ENCODE data around the gene C19orf85. TPM values are rescaled to one million over a fixed set of nuclear protein-coding genes. Genes with fewer than 3 reads are reported as not detected.
A peak's percentile ranks its signal among the peaks of the same experiment; 100 is the strongest.

C19orf85 gene
- total RNA-seq (not detected), polyA plus RNA-seq (not detected)
- long read RNA-seq, donor 1, result 0 reads
- long read RNA-seq, donor 2, partial matches to known transcripts, result 0 of 4 reads
- long read RNA-seq, donor 2, other reads (novel, unspliced or antisense), result 0 of 4 reads
- long read RNA-seq, donor 3, result 0 reads

DNA sequence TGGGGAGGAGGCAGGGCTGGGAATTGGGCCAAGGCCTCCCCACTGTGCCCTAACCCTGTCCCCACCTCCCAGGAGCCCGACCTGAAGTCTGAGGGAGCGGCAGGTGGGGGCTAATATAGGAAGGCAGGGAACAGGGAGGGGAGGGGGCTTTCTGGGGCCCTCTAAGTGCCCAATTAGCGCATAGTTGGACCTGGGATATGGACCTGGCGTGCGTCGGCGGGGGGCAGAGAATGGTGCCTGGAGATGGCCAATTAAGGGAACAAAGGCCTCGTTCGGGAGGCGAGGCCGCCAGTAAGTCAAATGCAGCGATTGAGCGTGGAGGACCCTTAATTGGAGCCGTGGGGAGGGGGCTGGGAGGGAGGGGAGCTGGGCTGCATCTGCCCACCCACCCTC lies at the start of gene C19orf85:
Gene C19orf85 (minus strand): TSS at position 90 of the 393 bp plus-strand sequence. CDS start 197 bp downstream, outside the sequence.
- no peaks in the 10 kb centered on the region for H3K27me3 ChIP-seq
- no peaks in the 10 kb centered on the region for H3K9me3 ChIP-seq
- H3K27ac ChIP-seq, result no peak within 1 kb of the TSS
- H3K36me3 ChIP-seq, result no peaks in the 10 kb centered on the region
- peak in 1 of 5 donors; percentile 42 for DNase-seq
- no peak within 1 kb of the TSS for H3K4me3 ChIP-seq
- H3K4me1 ChIP-seq (ENCODE audit: insufficient read depth), result peaks cover 3% of the 10 kb centered on the region
- no peak for TF ChIP-seq POLR2A (IDR thresholded peaks at IDR 0.05)
- no peak for TF ChIP-seq EP300 (IDR thresholded peaks at IDR 0.05)
- TF ChIP-seq, protein P1, sequence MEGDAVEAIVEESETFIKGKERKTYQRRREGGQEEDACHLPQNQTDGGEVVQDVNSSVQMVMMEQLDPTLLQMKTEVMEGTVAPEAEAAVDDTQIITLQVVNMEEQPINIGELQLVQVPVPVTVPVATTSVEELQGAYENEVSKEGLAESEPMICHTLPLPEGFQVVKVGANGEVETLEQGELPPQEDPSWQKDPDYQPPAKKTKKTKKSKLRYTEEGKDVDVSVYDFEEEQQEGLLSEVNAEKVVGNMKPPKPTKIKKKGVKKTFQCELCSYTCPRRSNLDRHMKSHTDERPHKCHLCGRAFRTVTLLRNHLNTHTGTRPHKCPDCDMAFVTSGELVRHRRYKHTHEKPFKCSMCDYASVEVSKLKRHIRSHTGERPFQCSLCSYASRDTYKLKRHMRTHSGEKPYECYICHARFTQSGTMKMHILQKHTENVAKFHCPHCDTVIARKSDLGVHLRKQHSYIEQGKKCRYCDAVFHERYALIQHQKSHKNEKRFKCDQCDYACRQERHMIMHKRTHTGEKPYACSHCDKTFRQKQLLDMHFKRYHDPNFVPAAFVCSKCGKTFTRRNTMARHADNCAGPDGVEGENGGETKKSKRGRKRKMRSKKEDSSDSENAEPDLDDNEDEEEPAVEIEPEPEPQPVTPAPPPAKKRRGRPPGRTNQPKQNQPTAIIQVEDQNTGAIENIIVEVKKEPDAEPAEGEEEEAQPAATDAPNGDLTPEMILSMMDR (IDR thresholded peaks at IDR 0.05), result no peak
- 61 to 73% (median 72%) methylated on average over 14 of the region's 14 CpGs for WGBS, 3 donors
- intact Hi-C loops (cut with DNase I), result loop anchor here in 3 of 4 donors (5.0 kb wide), 3 partner anchors 38 to 77 kb away; partner anchors contain the start of gene RPL28 (in 1 of the 3)

DNA sequence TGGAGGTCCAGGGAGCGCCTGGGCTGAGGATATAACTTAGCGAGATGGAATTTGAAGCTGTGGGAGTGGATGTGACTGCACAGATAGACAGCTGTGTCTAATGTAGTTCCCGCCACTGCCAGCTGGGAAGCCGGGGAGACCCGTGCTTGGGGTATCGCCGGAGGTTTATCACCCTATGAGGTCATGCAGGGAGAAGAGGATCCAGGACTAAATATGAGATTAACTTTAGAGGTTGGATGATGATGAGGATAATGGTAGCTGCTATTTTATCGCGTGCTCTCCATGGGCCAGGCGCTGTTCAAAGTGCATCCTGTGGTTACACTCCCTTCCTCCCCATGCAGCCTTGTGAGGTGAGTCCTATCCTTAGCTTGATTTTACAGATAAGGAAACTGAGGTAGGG lies 43.6 kb upstream of the C19orf85 start:
- TF ChIP-seq POLR2A (IDR thresholded peaks at IDR 0.05), result no peak
- TF ChIP-seq, protein P1 (IDR thresholded peaks at IDR 0.05), result no peak
- no peak for TF ChIP-seq EP300 (IDR thresholded peaks at IDR 0.05)
- intact Hi-C loops (cut with DNase I), result loop anchor here (5.0 to 10.0 kb wide), 6 partner anchors 41 to 363 kb away; partner anchors contain the start of genes TNNT1 (in 2 of the 4), BRSK1 (in 1 of the 4), HSPBP1 (in 1 of the 4) and RPL28 (in 1 of the 4)
- Histone ChIP-seq H3K4me1 (ENCODE audit: insufficient read depth) (no peaks in the 10 kb centered on the region), H3K36me3 (no peaks in the 10 kb centered on the region), H3K27me3 (no peaks in the 10 kb centered on the region), H3K9me3 (no peaks in the 10 kb centered on the region), H3K27ac (no peak overlapping the region), H3K4me3 (no peak overlapping the region)
- WGBS, 3 donors, result 72 to 74% (median 74%) methylated on average over 10 of the region's 10 CpGs
- no peak for DNase-seq

DNA sequence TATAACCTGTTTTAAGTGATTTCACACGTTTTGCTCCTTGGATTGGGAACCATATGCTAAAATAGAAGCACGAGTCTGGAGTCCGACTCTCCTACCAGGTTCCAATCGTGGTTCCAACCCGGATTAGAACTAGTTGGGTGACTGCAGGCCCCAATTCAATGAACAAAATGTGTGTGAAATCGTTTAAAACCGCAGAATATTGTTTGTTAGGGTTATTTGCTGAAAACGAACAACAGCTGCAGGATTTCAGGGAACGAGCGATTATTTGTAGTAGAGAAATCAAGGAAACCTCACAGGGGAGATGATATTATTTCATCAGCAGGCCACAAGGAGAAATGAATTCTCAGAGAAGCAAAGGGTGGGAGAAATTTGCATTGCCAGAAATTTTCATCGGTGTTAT lies 40.4 kb upstream of the C19orf85 start:
- WGBS, 3 donors, result 88 to 91% (median 90%) methylated on average over 11 of the region's 11 CpGs
- intact Hi-C loops (cut with DNase I), result loop anchor here (5.0 to 10.0 kb wide), 7 partner anchors 38 to 360 kb away; partner anchors contain the start of genes TNNT1 (in 2 of the 4), BRSK1 (in 1 of the 4), C19orf85 (in 1 of the 4) and HSPBP1 (in 1 of the 4)

DNA sequence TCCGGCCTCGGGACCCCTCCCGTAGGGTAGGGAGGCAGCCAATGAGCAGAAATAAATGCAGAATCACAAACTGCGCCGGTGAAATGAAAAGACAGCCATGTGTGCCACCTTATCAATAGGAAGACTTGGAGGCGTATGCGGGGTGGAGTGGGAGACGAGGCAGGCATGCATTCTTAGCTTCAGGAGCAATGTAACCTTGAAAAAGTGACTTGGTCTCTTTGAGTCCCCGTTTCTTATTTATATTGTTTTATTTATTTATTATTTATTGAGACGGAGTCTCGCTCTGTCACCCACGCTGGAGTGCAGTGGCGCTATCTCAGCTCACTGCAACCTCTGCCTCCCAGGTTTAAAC lies 39.7 kb upstream of the C19orf85 start:
- H3K4me3 ChIP-seq, result peak overlapping the region; percentile 17
- no peak for DNase-seq
- H3K27ac ChIP-seq, result no peak overlapping the region

More for the DNA sequence above, 40.4 kb upstream of the C19orf85 start:
- TF ChIP-seq EP300 (IDR thresholded peaks at IDR 0.05) (no peak), POLR2A (IDR thresholded peaks at IDR 0.05) (no peak)
- TF ChIP-seq, protein P1 (IDR thresholded peaks at IDR 0.05), result no peak
- no peaks in the 10 kb centered on the region for H3K27me3 ChIP-seq
- no peak overlapping the region for H3K27ac ChIP-seq
- no peak overlapping the region for H3K4me3 ChIP-seq
- H3K4me1 ChIP-seq (ENCODE audit: insufficient read depth), result no peaks in the 10 kb centered on the region
- no peaks in the 10 kb centered on the region for H3K9me3 ChIP-seq
- H3K36me3 ChIP-seq, result no peaks in the 10 kb centered on the region
- DNase-seq, result no peak

More for the DNA sequence above, 39.7 kb upstream of the C19orf85 start:
- intact Hi-C loops (cut with DNase I), result loop anchor here (5.0 to 10.0 kb wide), 7 partner anchors 37 to 359 kb away; partner anchors contain the start of genes TNNT1 (in 2 of the 4), BRSK1 (in 1 of the 4), C19orf85 (in 1 of the 4) and HSPBP1 (in 1 of the 4)
- no peaks in the 10 kb centered on the region for H3K27me3 ChIP-seq
- TF ChIP-seq EP300 (IDR thresholded peaks at IDR 0.05) (no peak), POLR2A (IDR thresholded peaks at IDR 0.05) (no peak)
- TF ChIP-seq, protein P1 (IDR thresholded peaks at IDR 0.05), result no peak
- H3K9me3 ChIP-seq, result no peaks in the 10 kb centered on the region
- H3K4me1 ChIP-seq (ENCODE audit: insufficient read depth), result no peaks in the 10 kb centered on the region
- no peaks in the 10 kb centered on the region for H3K36me3 ChIP-seq
- 42 to 47% (median 46%) methylated on average over 13 of the region's 13 CpGs for WGBS, 3 donors

Data from ovary (tissue), 10 donors.